Thoracic aorta (tissue), 2 donors: ENCODE data around the gene FAM110D. TPM values are rescaled to one million over a fixed set of nuclear protein-coding genes. Genes with fewer than 3 reads are reported as not detected.

Experiments used
- ATAC-seq: fragments of 150-250 bp; one replicate; pipeline ENCODE4 v1.8.0; 2017; ENCODE audit warnings: low read depth; ENCODE audit not compliant: insufficient number of reproducible peaks, low FRiP score
- DNase-seq: peaks from one replicate; pipeline ENCODE4 v3.0.0-alpha.2; 2020; ENCODE audit warnings: low spot score
- H3K27ac ChIP-seq, 2 donors: fragments of 200-600 bp; sonication (generic); 1 replicate in 1 of 2; 2 replicates in 1 of 2; pipeline ENCODE4 v1.5.1; 2016; ENCODE audit warnings: mild to moderate bottlenecking in 2 of 2, moderate library complexity in 2 of 2
- H3K27me3 ChIP-seq: fragments of 200-600 bp; sonication (generic); replicated peaks from 2 replicates; pipeline ENCODE4 v1.6.0; 2016; ENCODE audit warnings: mild to moderate bottlenecking; ENCODE audit not compliant: insufficient read depth
- H3K36me3 ChIP-seq: fragments of 200-600 bp; sonication (generic); one replicate; pipeline ENCODE4 v1.5.1; 2016
- H3K4me1 ChIP-seq, 2 donors: fragments of 200-600 bp; sonication (generic); 1 replicate in 1 of 2; 2 replicates in 1 of 2; pipeline versions ENCODE4 v1.5.1 to v1.6.0; 2016; ENCODE audit warnings: low read depth in 2 of 2, mild to moderate bottlenecking in 1 of 2; ENCODE audit not compliant: control insufficient read depth in 1 of 2
- H3K4me3 ChIP-seq: fragments of 200-600 bp; sonication (generic); 2 replicates; pipeline ENCODE4 v1.5.1; 2016; ENCODE audit warnings: mild to moderate bottlenecking
- H3K9me3 ChIP-seq: fragments of 200-600 bp; sonication (generic); 2 replicates; pipeline ENCODE4 v1.5.1; 2016
- CTCF ChIP-seq: fragments of 200-600 bp; sonication (generic); IDR thresholded peaks from one replicate; pipeline ENCODE4 v1.5.1; 2019; ENCODE audit warnings: antibody characterized with exemption
- total RNA-seq, 2 donors: library from RNA; depleted of rRNA; stranded (reverse); fragments of >200 nt; gene quantifications; one replicate each; pipeline versions ENCODE4 v1.1.0 to v1.2.3, GENCODE V29; 2016

Gene FAM110D
- total RNA-seq, 2 donors from 2014 or later = 9.9 to 10.6 TPM

- ATAC-seq (no peak), DNase-seq (no peak)
- Histone ChIP-seq H3K27ac (no peak overlapping the region), H3K27me3 (no peaks in the 10 kb centered on the region), H3K36me3 (peaks cover 4% of the 10 kb centered on the region), H3K9me3 (no peaks in the 10 kb centered on the region), H3K4me1 (peaks cover 3 to 4% of the 10 kb centered on the region in 2 donors), H3K4me3 (no peak overlapping the region)
- no peak for TF ChIP-seq CTCF
Observed at GRCh38 chr1:26126321-26127084, 32.4 kb upstream of the FAM110D start.

- peaks cover 4% of the 10 kb centered on the region for H3K36me3 ChIP-seq
- no peaks in the 10 kb centered on the region for H3K9me3 ChIP-seq
- H3K4me1 ChIP-seq = peaks cover 0 to 4% of the 10 kb centered on the region in 2 donors
- no peak overlapping the region for H3K27ac ChIP-seq
- ATAC-seq (no peak), DNase-seq (no peak)
- no peaks in the 10 kb centered on the region for H3K27me3 ChIP-seq
- TF ChIP-seq CTCF = no peak
- H3K4me3 ChIP-seq = peak overlapping the region; percentile 3
Observed at GRCh38 chr1:26127235-26128163, 31.4 kb upstream of the FAM110D start.

- no peaks in the 10 kb centered on the region for H3K36me3 ChIP-seq
- ATAC-seq (no peak), DNase-seq (no peak)
- H3K4me3 ChIP-seq = no peak overlapping the region
- H3K9me3 ChIP-seq = no peaks in the 10 kb centered on the region
- H3K4me1 ChIP-seq = peaks cover 0 to 4% of the 10 kb centered on the region in 2 donors
- no peaks in the 10 kb centered on the region for H3K27me3 ChIP-seq
- no peak for TF ChIP-seq CTCF
- H3K27ac ChIP-seq = no peak overlapping the region
Observed at GRCh38 chr1:26129778-26130177, 29.1 kb upstream of the FAM110D start.

GRCh38 chr1:26130695-26131094 is 28.2 kb upstream of the FAM110D start:
- Histone ChIP-seq H3K27ac (no peak overlapping the region), H3K36me3 (no peaks in the 10 kb centered on the region), H3K9me3 (no peaks in the 10 kb centered on the region), H3K4me3 (no peak overlapping the region), H3K27me3 (no peaks in the 10 kb centered on the region), H3K4me1 (peaks cover 0 to 4% of the 10 kb centered on the region in 2 donors)
- TF ChIP-seq CTCF = no peak
- DNase-seq = no peak
- ATAC-seq = no peak

GRCh38 chr1:26132128-26132833 is 26.6 kb upstream of the FAM110D start:
- no peaks in the 10 kb centered on the region for H3K4me1 ChIP-seq
- H3K9me3 ChIP-seq = no peaks in the 10 kb centered on the region
- H3K36me3 ChIP-seq = no peaks in the 10 kb centered on the region
- no peak overlapping the region for H3K4me3 ChIP-seq
- no peak overlapping the region for H3K27ac ChIP-seq
- no peak for ATAC-seq
- DNase-seq = no peak
- TF ChIP-seq CTCF = no peak
- H3K27me3 ChIP-seq = no peaks in the 10 kb centered on the region
